Gastroesophageal sphincter (tissue), 3 donors: ENCODE results near the gene ORC6.

Experiments used
- CTCF ChIP-seq, 4 experiments: fragments of 200-600 bp in 2 of 4; fragments of 450-650 bp in 2 of 4; sonication (generic) in 1 of 4; IDR thresholded peaks; one replicate each; pipeline ENCODE4 v1.5.1; 2017 to 2019; ENCODE audit warnings: antibody characterized with exemption in 4 of 4, mild to moderate bottlenecking in 2 of 4, moderate library complexity in 2 of 4
- EP300 ChIP-seq: sonication (generic); formaldehyde crosslinking; IDR thresholded peaks from one replicate; pipeline ENCODE4 v1.6.1; 2017; ENCODE audit warnings: antibody characterized with exemption, mild to moderate bottlenecking

- TF ChIP-seq EP300, result no peak
- no peak for TF ChIP-seq CTCF (IDR thresholded peaks at IDR 0.05)
Observed at GRCh38 chr16:46650254-46650623, 39.2 kb upstream of the ORC6 start.
